ENCODE data around the gene C4orf33. TPM values are rescaled to one million over a fixed set of nuclear protein-coding genes. Genes with fewer than 3 reads are reported as not detected.

The C4orf33 gene
- total RNA-seq, 4 donors from 2014 or later, result 22.6 to 25.1 (median 23.7) TPM

DNA sequence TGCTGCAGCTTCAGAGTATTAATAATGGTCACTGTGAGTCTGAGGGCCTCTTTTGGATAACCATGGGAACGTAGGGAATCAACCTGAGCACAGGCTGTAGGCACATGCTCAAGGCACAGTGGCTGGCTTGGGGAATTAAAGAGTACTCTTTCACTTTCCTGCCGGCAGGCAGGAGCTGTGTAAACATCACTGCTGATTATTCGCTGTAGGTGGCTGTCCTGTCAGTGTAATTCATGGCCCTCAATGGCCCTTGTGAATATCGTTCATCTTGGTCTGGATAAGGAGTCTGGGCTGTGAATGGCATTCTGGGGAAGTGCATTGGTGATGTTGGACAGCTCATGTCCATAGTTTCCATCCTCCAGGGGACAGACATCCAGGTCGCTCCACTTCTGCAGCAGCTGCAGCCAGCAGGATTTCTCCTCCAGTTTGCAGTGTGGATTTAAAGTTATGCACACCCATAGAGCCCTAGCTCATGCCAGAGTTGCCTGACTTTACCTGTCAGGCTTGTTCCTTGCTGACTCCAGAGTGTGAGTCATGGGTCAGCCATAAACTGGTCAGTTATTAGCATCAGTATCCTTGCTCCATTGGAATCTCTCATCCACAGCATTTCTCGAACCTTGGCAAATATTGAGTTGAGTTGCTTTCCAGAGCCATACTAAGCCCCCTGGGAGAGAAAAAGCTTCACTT, 43.0 kb downstream of the C4orf33 start:
- no peak overlapping the region for H3K27ac ChIP-seq
- H3K36me3 ChIP-seq, result no peaks in the 10 kb centered on the region
- intact Hi-C loops (cut with DNase I), result no loop called here
- TF ChIP-seq, protein P1, sequence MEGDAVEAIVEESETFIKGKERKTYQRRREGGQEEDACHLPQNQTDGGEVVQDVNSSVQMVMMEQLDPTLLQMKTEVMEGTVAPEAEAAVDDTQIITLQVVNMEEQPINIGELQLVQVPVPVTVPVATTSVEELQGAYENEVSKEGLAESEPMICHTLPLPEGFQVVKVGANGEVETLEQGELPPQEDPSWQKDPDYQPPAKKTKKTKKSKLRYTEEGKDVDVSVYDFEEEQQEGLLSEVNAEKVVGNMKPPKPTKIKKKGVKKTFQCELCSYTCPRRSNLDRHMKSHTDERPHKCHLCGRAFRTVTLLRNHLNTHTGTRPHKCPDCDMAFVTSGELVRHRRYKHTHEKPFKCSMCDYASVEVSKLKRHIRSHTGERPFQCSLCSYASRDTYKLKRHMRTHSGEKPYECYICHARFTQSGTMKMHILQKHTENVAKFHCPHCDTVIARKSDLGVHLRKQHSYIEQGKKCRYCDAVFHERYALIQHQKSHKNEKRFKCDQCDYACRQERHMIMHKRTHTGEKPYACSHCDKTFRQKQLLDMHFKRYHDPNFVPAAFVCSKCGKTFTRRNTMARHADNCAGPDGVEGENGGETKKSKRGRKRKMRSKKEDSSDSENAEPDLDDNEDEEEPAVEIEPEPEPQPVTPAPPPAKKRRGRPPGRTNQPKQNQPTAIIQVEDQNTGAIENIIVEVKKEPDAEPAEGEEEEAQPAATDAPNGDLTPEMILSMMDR (IDR thresholded peaks at IDR 0.05), result no peak
- TF ChIP-seq POLR2A (IDR thresholded peaks at IDR 0.05), result no peak
- no peak for DNase-seq
- no peaks in the 10 kb centered on the region for H3K4me1 ChIP-seq
- H3K27me3 ChIP-seq, result no peaks in the 10 kb centered on the region
- WGBS, 2 donors, result 45 to 63% methylated on average over 5 to 6 of the region's 6 CpGs
- no peak overlapping the region for H3K4me3 ChIP-seq (replicated peaks in 1 of 3)
- no peaks in the 10 kb centered on the region for H3K9me3 ChIP-seq

DNA sequence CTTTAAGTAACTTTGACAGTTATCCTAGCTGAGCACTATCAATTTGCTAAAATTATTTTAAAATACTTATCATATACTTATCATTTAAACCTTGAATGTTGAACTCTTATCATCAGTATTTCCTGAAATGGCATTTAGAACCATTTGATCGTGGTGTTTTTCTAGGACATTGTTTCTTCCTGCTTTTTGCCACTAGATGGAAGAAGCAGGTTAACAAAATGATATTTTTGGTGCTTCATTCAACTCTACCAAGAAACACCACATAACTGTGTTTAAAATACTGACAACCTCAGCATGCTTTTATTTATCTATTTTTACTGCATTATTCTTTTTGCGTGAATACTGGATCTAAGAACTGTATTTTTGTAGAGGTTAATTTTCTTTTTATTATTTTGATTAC, 44.6 kb downstream of the C4orf33 start:
- Histone ChIP-seq H3K27me3 (no peaks in the 10 kb centered on the region), H3K36me3 (no peaks in the 10 kb centered on the region), H3K9me3 (no peaks in the 10 kb centered on the region), H3K27ac (no peak overlapping the region), H3K4me1 (no peaks in the 10 kb centered on the region), H3K4me3 (replicated peaks in 1 of 3) (no peak overlapping the region)
- DNase-seq, result no peak
- intact Hi-C loops (cut with DNase I), result no loop called here
- no peak for TF ChIP-seq POLR2A (IDR thresholded peaks at IDR 0.05)
- TF ChIP-seq, protein P1 (IDR thresholded peaks at IDR 0.05), result no peak
- 70 to 77% methylated on average over 2 of the region's 2 CpGs for WGBS, 2 donors

DNA sequence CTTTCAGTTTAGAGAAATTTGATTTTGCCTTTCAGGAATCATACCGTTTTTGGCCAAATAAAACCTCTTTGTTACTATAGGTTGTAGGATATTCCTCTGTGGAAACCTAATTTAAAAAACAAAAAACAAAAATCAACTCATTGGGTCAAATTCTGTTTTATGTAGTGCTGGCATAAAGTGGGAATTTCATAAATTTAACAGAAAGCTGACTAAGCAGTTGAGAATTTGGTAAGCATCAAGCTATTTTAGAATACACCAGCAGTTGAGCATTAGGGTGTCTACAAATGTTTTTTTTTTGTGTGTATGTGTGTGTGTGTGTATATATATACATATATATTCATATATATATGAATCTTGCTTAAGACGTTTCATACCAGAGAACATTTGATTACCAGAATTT, 47.4 kb downstream of the C4orf33 start:
- Histone ChIP-seq H3K36me3 (no peaks in the 10 kb centered on the region), H3K27me3 (no peaks in the 10 kb centered on the region), H3K4me3 (replicated peaks in 1 of 3) (no peak overlapping the region), H3K4me1 (no peaks in the 10 kb centered on the region), H3K27ac (no peak overlapping the region), H3K9me3 (no peaks in the 10 kb centered on the region)
- DNase-seq, result no peak
- intact Hi-C loops (cut with DNase I), result no loop called here
- WGBS, 2 donors, result 44 to 73% methylated on average over 2 of the region's 2 CpGs
- no peak for TF ChIP-seq POLR2A (IDR thresholded peaks at IDR 0.05)

DNA sequence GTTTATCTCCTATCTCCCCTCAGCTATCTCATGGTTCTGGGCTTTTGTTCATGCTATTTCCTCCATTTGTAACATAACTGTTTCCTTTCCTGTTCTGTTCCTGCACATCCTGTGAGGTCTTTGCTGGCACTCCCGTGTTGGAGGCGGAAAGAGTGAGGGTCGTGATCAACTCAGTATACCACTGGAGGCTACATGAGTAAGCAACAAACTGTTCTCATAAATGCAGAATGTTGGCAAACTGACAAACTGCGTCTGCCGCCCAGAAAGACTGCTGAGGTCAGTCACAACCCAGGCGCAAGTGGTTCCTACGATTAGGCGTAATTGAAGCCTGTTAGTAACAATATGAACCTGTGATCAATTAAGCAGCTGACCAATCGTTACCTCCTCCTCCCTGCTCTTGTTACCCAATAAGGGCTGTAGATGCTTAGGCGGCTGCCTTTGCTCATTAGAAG, 48.8 kb downstream of the C4orf33 start:
- intact Hi-C loops (cut with DNase I), result no loop called here
- 83 to 88% methylated on average over 9 to 10 of the region's 10 CpGs for WGBS, 2 donors
- no peaks in the 10 kb centered on the region for H3K4me1 ChIP-seq
- no peaks in the 10 kb centered on the region for H3K27me3 ChIP-seq
- no peaks in the 10 kb centered on the region for H3K9me3 ChIP-seq
- no peak overlapping the region for H3K4me3 ChIP-seq (replicated peaks in 1 of 3)
- H3K27ac ChIP-seq, result no peak overlapping the region
- no peaks in the 10 kb centered on the region for H3K36me3 ChIP-seq
- no peak for DNase-seq
- no peak for TF ChIP-seq POLR2A (IDR thresholded peaks at IDR 0.05)
- TF ChIP-seq, protein P1 (IDR thresholded peaks at IDR 0.05), result no peak

GRCh38 chr4:129145222-129145730, 49.3 kb downstream of the C4orf33 start:
- Histone ChIP-seq H3K4me1 (no peaks in the 10 kb centered on the region), H3K9me3 (no peaks in the 10 kb centered on the region), H3K27ac (no peak overlapping the region), H3K36me3 (no peaks in the 10 kb centered on the region), H3K27me3 (no peaks in the 10 kb centered on the region), H3K4me3 (replicated peaks in 1 of 3) (no peak overlapping the region)
- intact Hi-C loops (cut with DNase I), result no loop called here
- no peak for TF ChIP-seq POLR2A (IDR thresholded peaks at IDR 0.05)
- TF ChIP-seq, protein P1 (IDR thresholded peaks at IDR 0.05), result no peak
- 87 to 88% methylated on average over 5 of the region's 5 CpGs for WGBS, 2 donors
- DNase-seq, result no peak

Data from thyroid gland (tissue), 4 donors.